ENCODE results near the gene CRAMP1.
"Not testable (repeated sequence)": the region's sequence is repeated elsewhere in the genome, so short reads cannot be mapped to it uniquely, and the experiment has no call there.

Gene CRAMP1

DNA sequence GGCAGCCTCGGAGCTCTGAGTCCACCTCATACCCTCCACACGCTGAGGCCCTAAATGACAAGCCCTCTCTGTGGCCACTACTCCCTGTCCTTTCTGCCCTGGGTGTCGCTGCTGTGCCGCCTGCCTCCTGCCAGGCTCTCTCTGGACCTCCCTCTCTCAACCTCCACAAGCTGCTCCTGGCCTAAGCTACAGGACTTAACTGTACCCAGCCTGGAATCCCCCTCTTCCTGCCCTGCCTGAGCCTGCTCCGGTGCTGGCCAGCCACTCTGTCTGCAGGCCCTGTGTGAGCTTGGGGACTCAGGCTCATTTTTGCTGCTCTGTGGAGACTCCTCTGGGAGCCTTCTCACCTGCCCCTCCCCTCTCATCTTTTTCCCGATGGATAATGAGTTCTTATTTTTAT is 21.8 kb upstream of the CRAMP1 start:
- Mint-ChIP-seq H3K27ac (no peak overlapping the region), H3K27me3 (no peaks in the 10 kb centered on the region), H3K4me3 (no peak overlapping the region), H3K9me3 (no peaks in the 10 kb centered on the region), H3K4me1 (peaks cover 7% of the 10 kb centered on the region)
- ATAC-seq, result no peak
- DNase-seq, result no peak

- no peak overlapping the region for H3K27ac Mint-ChIP-seq
Measured at GRCh38 chr16:1590930-1591705, 21.0 kb upstream of the CRAMP1 start.

GRCh38 chr16:1592446-1592845 is 19.7 kb upstream of the CRAMP1 start:
- H3K27ac Mint-ChIP-seq, result no peak overlapping the region
- H3K4me1 Mint-ChIP-seq, result peaks cover 7% of the 10 kb centered on the region
- no peak overlapping the region for H3K4me3 Mint-ChIP-seq
- no peaks in the 10 kb centered on the region for H3K9me3 Mint-ChIP-seq
- DNase-seq (no peak), ATAC-seq (no peak)
- H3K27me3 Mint-ChIP-seq, result no peaks in the 10 kb centered on the region

More at GRCh38 chr16:1590930-1591705, 21.0 kb upstream of the CRAMP1 start:
- no peak for DNase-seq
- no peaks in the 10 kb centered on the region for H3K9me3 Mint-ChIP-seq
- no peak overlapping the region for H3K4me3 Mint-ChIP-seq
- peaks cover 7% of the 10 kb centered on the region for H3K4me1 Mint-ChIP-seq
- ATAC-seq, result no peak
- H3K27me3 Mint-ChIP-seq, result no peaks in the 10 kb centered on the region

- not testable (repeated sequence) for H3K27ac Mint-ChIP-seq, H3K4me1 Mint-ChIP-seq, H3K27me3 Mint-ChIP-seq, ATAC-seq, H3K9me3 Mint-ChIP-seq, DNase-seq, H3K4me3 Mint-ChIP-seq
Measured at GRCh38 chr16:1595511-1595910, 16.6 kb upstream of the CRAMP1 start.

GRCh38 chr16:1596516-1596915 is 15.6 kb upstream of the CRAMP1 start:
- Mint-ChIP-seq H3K27ac (no peak overlapping the region), H3K9me3 (no peaks in the 10 kb centered on the region), H3K4me3 (no peak overlapping the region), H3K4me1 (peaks cover under 1% of the 10 kb centered on the region), H3K27me3 (no peaks in the 10 kb centered on the region)
- ATAC-seq, result no peak
- DNase-seq, result no peak

DNA sequence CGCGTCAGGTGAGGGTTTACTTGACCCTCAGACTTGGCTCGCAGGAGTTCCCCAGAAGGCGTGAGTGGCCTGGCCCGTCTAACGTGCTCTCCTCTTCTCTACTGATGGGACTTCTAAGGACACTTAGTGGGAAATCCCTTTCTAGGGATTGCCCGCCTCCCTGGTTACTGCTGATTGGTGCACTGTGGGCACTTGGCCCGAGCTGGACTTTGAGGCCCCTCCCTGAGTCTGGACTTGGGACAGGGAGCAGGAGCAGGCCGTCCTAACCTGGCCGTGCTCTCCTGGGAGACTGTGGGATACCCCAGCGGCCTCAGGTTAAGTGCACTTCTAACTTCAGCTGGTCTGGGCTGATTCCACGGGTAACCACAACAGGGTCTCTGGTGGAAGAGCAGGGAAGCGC is 15.0 kb upstream of the CRAMP1 start:
- no peak overlapping the region for H3K4me3 Mint-ChIP-seq
- H3K27me3 Mint-ChIP-seq, result no peaks in the 10 kb centered on the region
- no peak overlapping the region for H3K27ac Mint-ChIP-seq
- DNase-seq (no peak), ATAC-seq (no peak)
- no peaks in the 10 kb centered on the region for H3K9me3 Mint-ChIP-seq
- H3K4me1 Mint-ChIP-seq, result no peaks in the 10 kb centered on the region

- Mint-ChIP-seq H3K27me3 (no peaks in the 10 kb centered on the region), H3K4me3 (no peak overlapping the region), H3K27ac (no peak overlapping the region), H3K9me3 (no peaks in the 10 kb centered on the region), H3K4me1 (no peaks in the 10 kb centered on the region)
- ATAC-seq (no peak), DNase-seq (no peak)
Measured at GRCh38 chr16:1601031-1601430, 11.1 kb upstream of the CRAMP1 start.

DNA sequence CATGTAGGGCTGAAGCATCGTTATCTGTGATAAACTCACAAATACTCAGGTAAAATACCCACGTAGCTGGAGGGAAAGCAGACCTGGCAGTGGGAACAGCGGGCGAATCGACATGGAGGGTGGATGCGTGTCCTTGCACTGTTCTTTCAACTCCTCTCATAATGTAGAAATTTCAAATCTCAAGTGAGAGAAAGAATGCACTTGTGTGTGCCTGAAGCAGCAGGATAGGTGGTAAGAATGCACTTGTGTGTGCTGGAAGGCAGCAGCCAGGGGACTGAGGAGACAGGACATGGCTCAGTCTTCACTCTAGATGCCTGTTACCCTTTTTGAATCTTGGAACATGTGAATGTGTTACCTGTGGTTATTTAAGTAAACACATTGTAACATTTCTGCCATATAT is 10.7 kb upstream of the CRAMP1 start:
- ATAC-seq (no peak), DNase-seq (no peak)
- no peaks in the 10 kb centered on the region for H3K4me1 Mint-ChIP-seq
- H3K4me3 Mint-ChIP-seq, result no peak overlapping the region
- H3K9me3 Mint-ChIP-seq, result no peaks in the 10 kb centered on the region
- H3K27me3 Mint-ChIP-seq, result no peaks in the 10 kb centered on the region
- H3K27ac Mint-ChIP-seq, result no peak overlapping the region

DNA sequence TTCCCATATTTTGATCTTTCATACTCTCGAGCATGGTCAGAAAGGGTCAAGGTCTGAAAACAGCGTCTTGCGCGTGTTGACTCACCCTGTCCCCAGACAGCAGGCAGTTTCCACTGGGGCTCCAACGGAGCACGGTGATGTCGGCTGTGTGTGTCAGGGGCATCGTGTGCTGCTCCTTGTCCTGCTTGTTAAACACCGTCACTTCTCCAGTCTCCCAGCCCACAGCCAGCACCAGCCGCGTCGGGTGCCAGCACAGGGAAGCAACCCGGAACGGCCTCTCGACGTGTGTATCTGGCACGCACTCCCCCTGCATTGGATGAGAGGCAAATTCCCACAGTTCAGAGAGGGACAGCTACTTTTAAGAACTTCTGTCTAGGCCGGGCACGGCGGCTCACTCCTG is 9.9 kb upstream of the CRAMP1 start:
- no peaks in the 10 kb centered on the region for H3K27me3 Mint-ChIP-seq
- no peak overlapping the region for H3K27ac Mint-ChIP-seq
- no peak for ATAC-seq
- no peaks in the 10 kb centered on the region for H3K4me1 Mint-ChIP-seq
- no peaks in the 10 kb centered on the region for H3K9me3 Mint-ChIP-seq
- H3K4me3 Mint-ChIP-seq, result no peak overlapping the region
- DNase-seq, result no peak

DNA sequence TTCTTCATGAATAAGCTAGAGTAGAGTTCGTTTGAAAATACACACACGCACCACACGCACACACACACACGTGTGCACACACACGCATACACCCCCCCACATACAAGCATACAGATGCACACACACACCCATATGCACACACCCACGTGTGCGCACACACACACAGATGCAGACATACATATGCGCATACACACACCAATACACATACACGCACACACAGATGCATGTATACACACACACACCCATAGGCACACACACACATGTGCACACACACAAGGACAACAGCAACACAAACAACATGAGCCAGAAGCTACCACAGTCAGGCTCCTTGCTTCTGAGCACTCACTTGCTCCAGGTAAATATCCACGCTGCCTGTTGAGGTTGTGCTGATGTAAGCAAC is 5.4 kb upstream of the CRAMP1 start:
- no peak for DNase-seq
- H3K4me1 Mint-ChIP-seq, result peaks cover 23% of the 10 kb centered on the region
- H3K27me3 Mint-ChIP-seq, result no peaks in the 10 kb centered on the region
- H3K27ac Mint-ChIP-seq, result no peak overlapping the region
- no peak overlapping the region for H3K4me3 Mint-ChIP-seq
- H3K9me3 Mint-ChIP-seq, result no peaks in the 10 kb centered on the region
- no peak for ATAC-seq

DNA sequence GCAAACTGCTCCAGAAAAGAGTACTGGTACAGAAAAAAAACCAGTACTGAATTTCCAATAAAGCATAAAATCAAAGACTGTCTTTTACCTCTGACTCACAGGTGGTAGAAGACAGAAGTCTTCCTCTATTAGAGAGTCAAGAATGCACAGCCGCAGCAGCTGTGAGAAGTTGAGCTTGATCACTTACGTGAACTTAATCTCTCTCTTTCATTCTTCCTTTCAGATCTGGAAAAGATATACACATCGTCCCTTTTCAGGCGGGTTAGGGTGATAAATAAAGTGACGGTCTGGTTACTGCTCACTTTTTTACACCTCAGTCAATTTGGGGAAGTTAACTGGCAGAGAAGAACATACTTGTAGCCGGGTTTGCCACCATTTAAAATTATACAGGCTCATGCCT is 4.2 kb upstream of the CRAMP1 start:
- ATAC-seq (no peak), DNase-seq (no peak)
- Mint-ChIP-seq H3K4me3 (no peak overlapping the region), H3K27ac (no peak overlapping the region), H3K27me3 (no peaks in the 10 kb centered on the region), H3K9me3 (no peaks in the 10 kb centered on the region), H3K4me1 (peaks cover 28% of the 10 kb centered on the region)

GRCh38 chr16:1610071-1610898 is 1.9 kb upstream of the CRAMP1 start:
- H3K27ac Mint-ChIP-seq, result peak overlapping the region; percentile 98
- peak; percentile 90 to 91 for DNase-seq
- H3K27me3 Mint-ChIP-seq, result no peaks in the 10 kb centered on the region
- peaks cover 39% of the 10 kb centered on the region for H3K4me1 Mint-ChIP-seq
- H3K4me3 Mint-ChIP-seq, result peak overlapping the region; percentile 93 to 96
- ATAC-seq, result peak; percentile 54
- no peaks in the 10 kb centered on the region for H3K9me3 Mint-ChIP-seq

DNA sequence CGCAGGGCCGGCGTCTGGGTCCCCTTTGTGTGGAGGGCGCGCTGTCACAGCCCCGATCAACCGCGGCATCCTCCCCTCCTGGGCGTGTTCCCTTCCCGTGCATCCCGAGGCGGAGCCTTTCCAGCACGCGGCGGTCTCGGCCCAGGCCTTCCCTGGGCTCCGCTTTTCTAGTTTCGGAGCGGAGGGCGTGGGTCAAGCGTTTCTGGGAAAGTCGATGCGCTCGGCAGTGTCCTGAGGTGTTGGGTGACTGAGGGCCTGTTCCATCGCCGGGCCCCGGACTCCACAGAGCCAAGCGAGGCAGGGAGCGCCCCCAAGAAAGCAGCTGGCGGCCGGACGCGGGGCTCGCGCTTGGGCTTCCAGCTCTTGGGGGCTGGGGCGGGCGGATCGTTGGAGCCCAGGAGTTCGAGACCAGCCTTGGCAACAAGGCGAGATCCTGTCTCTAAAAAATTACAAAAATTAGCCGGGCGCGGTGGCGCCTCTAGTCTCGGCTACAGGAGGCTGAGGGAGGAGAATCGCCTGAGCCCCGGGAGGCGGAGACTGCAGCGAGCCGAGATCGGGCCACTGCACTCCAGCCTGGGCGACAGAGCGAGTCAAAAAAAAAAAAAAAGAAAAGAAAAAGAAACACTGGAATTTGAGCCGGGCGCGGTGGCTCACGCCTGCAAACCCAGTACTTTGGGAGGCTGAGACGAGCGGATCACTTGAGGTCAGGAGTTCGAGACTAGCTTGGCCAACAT is 1.1 kb upstream of the CRAMP1 start:
- Mint-ChIP-seq H3K9me3 (no peaks in the 10 kb centered on the region), H3K27me3 (no peaks in the 10 kb centered on the region), H3K27ac (peak overlapping the region; percentile 98), H3K4me1 (peaks cover 43% of the 10 kb centered on the region), H3K4me3 (peak overlapping the region; percentile 93 to 96)
- no peak for ATAC-seq
- DNase-seq, result no peak

GRCh38 chr16:1613211-1613622 is 1.1 kb downstream of the CRAMP1 start:
- H3K4me1 Mint-ChIP-seq, result peaks cover 43% of the 10 kb centered on the region
- DNase-seq (peak in 1 of 2 donors; percentile 7), ATAC-seq (no peak)
- no peaks in the 10 kb centered on the region for H3K27me3 Mint-ChIP-seq
- no peaks in the 10 kb centered on the region for H3K9me3 Mint-ChIP-seq
- H3K4me3 Mint-ChIP-seq, result peak overlapping the region; percentile 93 to 96
- peak overlapping the region; percentile 89 to 94 for H3K27ac Mint-ChIP-seq

GRCh38 chr16:1613728-1614455 is 1.7 kb downstream of the CRAMP1 start:
- no peaks in the 10 kb centered on the region for H3K27me3 Mint-ChIP-seq
- DNase-seq, result peak; percentile 21 to 29
- peak overlapping the region; percentile 93 to 96 for H3K4me3 Mint-ChIP-seq
- ATAC-seq, result no peak
- H3K27ac Mint-ChIP-seq, result peak overlapping the region; percentile 76 to 94
- H3K4me1 Mint-ChIP-seq, result peaks cover 48% of the 10 kb centered on the region
- no peaks in the 10 kb centered on the region for H3K9me3 Mint-ChIP-seq

Data from stimulated activated naive CD8-positive, alpha-beta T cell treated with anti-CD3 and anti-CD28 coated beads, Interleukin-15, amount 100 ng/mL, for 72 hours (primary cell).